Heart left ventricle (tissue), 13 donors: ENCODE results near the gene DLGAP1.

Source experiments
- CTCF ChIP-seq, 12 donors: fragments of 200-600 bp; sonication (generic) in 4 of 12; IDR thresholded peaks; one replicate each; pipeline versions ENCODE4 v1.5.0 to v1.8.0; 2018 to 2022; ENCODE audit warnings: antibody characterized with exemption in 12 of 12, mild to moderate bottlenecking in 5 of 12
- POLR2A ChIP-seq, 2 donors: fragments of 450-650 bp; IDR thresholded peaks; one replicate each; pipeline ENCODE4 v1.6.1; 2017; ENCODE audit warnings: antibody characterized with exemption in 2 of 2, mild to moderate bottlenecking in 2 of 2, moderate library complexity in 2 of 2
- donor health status: ischemic (EF 13 %, LVEDD 7.1; RV severe dilation, severe dysfunction).
- donor health status: DM: no; HTN: yes; CAD: no.
- donor health status: DM: no; HTN: no; CAD: no.
- donor health status: ischemic (EF 25% LVEDD 6.9; RV normal size, moderate dysfunction).
- donor health status: ischemic (EF 25% LVEDD 5.7; RV mildly dilated, moderate dysfunction).
- donor health status: ischemic (EF 35%, LVEDD 5.7; RV mildly dilated, moderate dysfunction).
- donor health status: nonischemic (EF 11% LVEDD 7.7; RV severe dilation, severe dysfunction).
- donor health status: DM: yes; HTN: yes; CAD: no.
- donor health status: PGD.
- donor health status: ischemic (EF 29% LVEDD 5.4; RV normal size, mild dysfunction).
- donor health status: nonischemic (EF 23%, LVEDD 6.1; RV moderate dilation, normal function).

DNA sequence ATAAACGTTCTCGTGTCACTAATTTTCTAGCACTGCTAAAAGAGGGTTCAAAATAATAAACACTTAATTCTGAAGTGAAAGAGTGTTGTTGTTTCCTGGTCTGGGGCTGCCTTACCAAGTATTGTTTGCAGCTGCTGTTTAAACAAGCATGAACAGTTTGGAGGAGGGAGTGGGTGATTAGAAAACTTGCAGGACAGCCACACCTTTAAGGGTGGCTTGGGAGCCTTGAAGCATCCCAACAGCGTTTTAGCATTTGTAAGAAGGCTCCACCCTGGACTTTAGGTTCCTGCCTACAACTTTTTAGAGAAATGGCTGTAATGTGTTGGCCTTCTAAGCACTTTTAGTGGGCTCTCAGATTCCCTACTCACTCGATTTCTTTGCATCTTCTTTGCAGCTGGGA is 633.6 kb downstream of the DLGAP1 start:
- TF ChIP-seq CTCF (IDR thresholded peaks at IDR 0.05) (no peak), POLR2A (IDR thresholded peaks at IDR 0.05) (no peak)
